HCT116 (cell line): ENCODE results near the gene P2RY13. TPM values are rescaled to one million over a fixed set of nuclear protein-coding genes. Genes with fewer than 3 reads are reported as not detected.

Experiments used
- ATAC-seq: fragments of 200-7000 bp; cut with Tn5 transposase; 2 replicates; pipeline ENCODE4 v1.9.1; 2020; ENCODE audit warnings: mild to moderate bottlenecking, moderate library complexity
- BruUV-seq: library from RNA; stranded (reverse); fragments of 400-500 nt; replicated peaks from 2 replicates; lab custom pipeline; 2021; lab: Mats Ljungman, UMichigan
- CTCF ChIA-PET: fragments of 300-600 bp; sonication (Branson Sonifier 250); formaldehyde crosslinking; loops from one replicate; lab custom pipeline; 2021; ENCODE audit warnings: antibody characterized with exemption; lab: Charles Lee
- POLR2A ChIA-PET: fragments of 300-600, 350-600 bp; sonication (Branson Sonifier 250); formaldehyde crosslinking; loops from one replicate; lab custom pipeline; 2021; ENCODE audit warnings: antibody characterized with exemption; lab: Charles Lee
- RAD21 ChIA-PET, 2 experiments: fragments of 300-600 bp; sonication (Branson Sonifier 250); formaldehyde crosslinking; loops; one replicate each; lab custom pipeline; 2023; ENCODE audit warnings: low total read pairs in 2 of 2; ENCODE audit not compliant: uncharacterized antibody in 2 of 2, unreplicated experiment in 2 of 2, low non-redundant PET in 1 of 2; lab: Charles Lee
- DNase-seq: peaks from one replicate; pipeline ENCODE4 v3.0.0-alpha.2; 2010; ENCODE audit warnings: low read depth, low spot score
- H2AFZ ChIP-seq: fragments of 200-600 bp; shearing (Covaris generic), sonication (generic); 2 replicates; pipeline ENCODE4 v1.6.1; 2017; ENCODE audit warnings: low read depth, mixed run types, mixed read lengths, antibody characterized with exemption, low read length; ENCODE audit not compliant: poor library complexity, severe bottlenecking
- H3K27ac ChIP-seq: 2 replicates; pipeline ENCODE4 v1.5.1; 2012; ENCODE audit warnings: low read depth, low read length
- H3K27me3 ChIP-seq: fragments of 200-600 bp; sonication (generic); 2 replicates; pipeline ENCODE4 v1.6.1; 2016; ENCODE audit warnings: mixed run types, low read length, mixed read lengths; ENCODE audit not compliant: insufficient read depth
- H3K36me3 ChIP-seq, 2 experiments: fragments of 200-500 bp in 1 of 2; fragments of 200-600 bp in 1 of 2; sonication (Bioruptor generic) in 1 of 2; sonication (generic) in 1 of 2; 2 replicates each; pipeline versions ENCODE4 v1.5.1 to v1.6.1; 2014 to 2016; ENCODE audit warnings: low read length in 2 of 2, inconsistent platforms in 1 of 2, mixed read lengths in 1 of 2, mixed run types in 1 of 2; ENCODE audit not compliant: insufficient read depth in 2 of 2, control insufficient read depth in 1 of 2
- H3K4me1 ChIP-seq, 2 experiments: fragments of 200-600 bp in 1 of 2; sonication (generic) in 1 of 2; 2 replicates each; pipeline versions ENCODE4 v1.5.1 to v1.6.1; 2012 to 2017; ENCODE audit warnings: low read length in 2 of 2, inconsistent platforms in 1 of 2, mild to moderate bottlenecking in 1 of 2, mixed read lengths in 1 of 2, mixed run types in 1 of 2, moderate library complexity in 1 of 2; ENCODE audit not compliant: insufficient read depth in 2 of 2, control insufficient read depth in 1 of 2
- H3K4me2 ChIP-seq: fragments of 200-600 bp; sonication (generic); 2 replicates; pipeline ENCODE4 v1.6.1; 2017; ENCODE audit warnings: mixed run types, low read length, mixed read lengths
- H3K4me3 ChIP-seq, 2 experiments: fragments of 200-600 bp in 1 of 2; sonication (generic) in 1 of 2; replicated peaks in 1 of 2; 2 replicates each; pipeline ENCODE4 v1.5.1; 2011 to 2016; ENCODE audit warnings: low read length in 2 of 2, control low read depth in 1 of 2, low read depth in 1 of 2, mild to moderate bottlenecking in 1 of 2, mixed read lengths in 1 of 2, mixed run types in 1 of 2
- H3K79me2 ChIP-seq: fragments of 200-600 bp; sonication (generic); 2 replicates; pipeline ENCODE4 v1.6.1; 2017; ENCODE audit warnings: mild to moderate bottlenecking, mixed run types, low read length, moderate library complexity, mixed read lengths; ENCODE audit not compliant: insufficient read depth
- H3K9ac ChIP-seq: fragments of 200-600 bp; sonication (generic); 2 replicates; pipeline ENCODE4 v1.6.1; 2016; ENCODE audit warnings: low read length, mixed read lengths
- H3K9me2 ChIP-seq: fragments of 200-600 bp; sonication (generic), shearing (Covaris generic); 2 replicates; pipeline ENCODE4 v1.6.1; 2017; ENCODE audit warnings: mixed run types, mild to moderate bottlenecking, moderate library complexity; ENCODE audit not compliant: insufficient read depth
- H3K9me3 ChIP-seq, 2 experiments: fragments of 200-500 bp in 1 of 2; fragments of 200-600 bp in 1 of 2; sonication (Bioruptor generic) in 1 of 2; sonication (generic) in 1 of 2; 2 replicates each; pipeline ENCODE4 v1.6.1; 2014 to 2017; ENCODE audit warnings: low read length in 2 of 2, mixed read lengths in 2 of 2, inconsistent platforms in 1 of 2, low read depth in 1 of 2, mild to moderate bottlenecking in 1 of 2, mixed run types in 1 of 2, moderate library complexity in 1 of 2; ENCODE audit not compliant: control insufficient read depth in 1 of 2, insufficient read depth in 1 of 2
- H4K20me1 ChIP-seq: fragments of 200-600 bp; sonication (generic), shearing (Covaris generic); 2 replicates; pipeline ENCODE4 v1.6.1; 2017; ENCODE audit warnings: mixed run types, mild to moderate bottlenecking, moderate library complexity; ENCODE audit not compliant: insufficient read depth
- CBX3 ChIP-seq: IDR thresholded peaks from 2 replicates; pipeline ENCODE4 v1.6.1; 2012; ENCODE audit warnings: low read depth
- CEBPB ChIP-seq: IDR thresholded peaks from 2 replicates; pipeline ENCODE4 v1.6.1; 2012; ENCODE audit warnings: low read depth
- EGR1 ChIP-seq: IDR thresholded peaks from 2 replicates; pipeline ENCODE4 v1.6.1; 2012; ENCODE audit warnings: low read depth
- ELF1 ChIP-seq: IDR thresholded peaks from 2 replicates; pipeline ENCODE4 v1.6.1; 2012; ENCODE audit warnings: low read depth, borderline replicate concordance
- POLR2A ChIP-seq: IDR thresholded peaks from 2 replicates; pipeline ENCODE4 v1.7.0; 2011; ENCODE audit warnings: borderline replicate concordance; ENCODE audit not compliant: insufficient read depth, insufficient read length; ENCODE audit errors: extremely low read depth
- POLR2AphosphoS5 ChIP-seq: IDR thresholded peaks from 2 replicates; pipeline ENCODE4 v1.6.1; 2011; ENCODE audit warnings: mild to moderate bottlenecking, low read depth, low read length, moderate library complexity
- RAD21 ChIP-seq: IDR thresholded peaks from 2 replicates; pipeline ENCODE4 v1.6.1; 2012; ENCODE audit warnings: low read depth, mild to moderate bottlenecking
- SP1 ChIP-seq: IDR thresholded peaks from 2 replicates; pipeline ENCODE4 v1.6.1; 2012; ENCODE audit warnings: low read depth
- TCF7L2 ChIP-seq: IDR thresholded peaks from 2 replicates; pipeline ENCODE4 v1.7.0; 2011; ENCODE audit warnings: borderline replicate concordance, inconsistent platforms; ENCODE audit not compliant: insufficient read depth, insufficient read length; ENCODE audit errors: extremely low read depth
- YY1 ChIP-seq: IDR thresholded peaks from 2 replicates; pipeline ENCODE4 v1.6.1; 2011; ENCODE audit warnings: low read length, low read depth, moderate library complexity, mild to moderate bottlenecking; ENCODE audit not compliant: insufficient replicate concordance; ENCODE audit errors: extremely low read depth
- ZFX ChIP-seq: fragments of 450-650 bp; IDR thresholded peaks from 2 replicates; pipeline ENCODE4 v1.6.1; 2017
- ZNF274 ChIP-seq: fragments of 200-500 bp; sonication (Bioruptor generic); IDR thresholded peaks from 2 replicates; pipeline ENCODE4 v1.6.1; 2014; ENCODE audit warnings: mild to moderate bottlenecking, low read depth, low read length, inconsistent platforms
- intact Hi-C: fragments of 100-400 bp; cut with micrococcal nuclease; formaldehyde crosslinking; loops from 2 replicates; pipeline ENCODE4 v1.10.0; 2022
- total RNA-seq: library from RNA; stranded (reverse); gene quantifications from one replicate; pipeline ENCODE4 v1.2.1, GENCODE V29; 2021; ENCODE audit not compliant: unreplicated experiment
- TF ChIP-seq, protein P1 (sequence below): IDR thresholded peaks from 2 replicates; pipeline ENCODE4 v1.6.1; 2012
- TF ChIP-seq, protein P2 (sequence below), 3 experiments: fragments of 200-600 bp in 1 of 3; sonication (generic) in 1 of 3; IDR thresholded peaks in 2 of 3; conservative IDR thresholded peaks in 1 of 3; 2 replicates each; pipeline ENCODE4 v1.5.1; 2012 to 2017; ENCODE audit warnings: low read depth in 2 of 3, low read length in 2 of 3, antibody characterized with exemption in 1 of 3, borderline replicate concordance in 1 of 3, control low read depth in 1 of 3, mild to moderate bottlenecking in 1 of 3, mixed read lengths in 1 of 3, mixed run types in 1 of 3, moderate library complexity in 1 of 3; ENCODE audit not compliant: insufficient read depth in 1 of 3
- TF ChIP-seq, protein P3 (sequence below): IDR thresholded peaks from 2 replicates; pipeline ENCODE4 v1.6.1; 2012; ENCODE audit warnings: low read depth

Gene P2RY13
- total RNA-seq, 1 experiment from 2014 or later, result not detected

DNA sequence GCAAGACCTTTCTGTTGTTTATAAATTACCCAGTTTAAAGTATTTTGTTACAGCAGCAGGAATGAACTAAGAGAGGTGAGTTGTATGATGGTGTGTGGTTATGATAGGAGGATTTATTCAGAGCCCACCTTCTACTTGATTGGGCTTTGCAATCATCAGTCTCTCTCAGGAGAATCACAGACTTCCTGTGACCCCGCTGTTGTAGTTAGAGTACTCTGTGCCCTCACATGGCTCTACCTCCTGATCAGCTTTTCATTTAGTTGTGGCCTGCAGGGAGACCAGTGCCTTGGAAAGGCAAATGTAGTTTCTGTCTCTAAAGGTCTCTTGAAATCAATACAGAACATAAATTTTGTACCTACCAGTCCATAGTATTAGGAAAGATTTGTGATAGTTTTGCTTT is 43.4 kb downstream of the P2RY13 start:
- CTCF ChIA-PET, result interaction anchor here (1.2 kb wide), 1 partner anchor 118 kb away, joined by 4 read pairs; no protein-coding TSS in a partner anchor
- ATAC-seq, result no peak
- no TSS peak for BruUV-seq
- Histone ChIP-seq H3K9me2 (no peaks in the 10 kb centered on the region), H3K4me1 (no peaks in the 10 kb centered on the region), H3K27ac (no peak overlapping the region), H3K36me3 (no peaks in the 10 kb centered on the region), H4K20me1 (no peaks in the 10 kb centered on the region), H2AFZ (no peak overlapping the region), H3K4me3 (no peak overlapping the region), H3K79me2 (no peaks in the 10 kb centered on the region), H3K27me3 (no peaks in the 10 kb centered on the region), H3K4me2 (no peak overlapping the region), H3K9ac (no peak overlapping the region), H3K9me3 (no peaks in the 10 kb centered on the region)
- DNase-seq, result no peak
- intact Hi-C loops, result loop anchor here (10.0 kb wide), 1 partner anchor 361 kb away; no protein-coding TSS in a partner anchor
- RAD21 ChIA-PET, result no interaction called here
- TF ChIP-seq ZFX (no peak), CEBPB (no peak)
- TF ChIP-seq, protein P1, sequence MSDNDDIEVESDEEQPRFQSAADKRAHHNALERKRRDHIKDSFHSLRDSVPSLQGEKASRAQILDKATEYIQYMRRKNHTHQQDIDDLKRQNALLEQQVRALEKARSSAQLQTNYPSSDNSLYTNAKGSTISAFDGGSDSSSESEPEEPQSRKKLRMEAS, result no peak
- POLR2A ChIA-PET, result interaction anchor here (1.5 kb wide), 1 partner anchor 31 kb away, joined by 4 read pairs; the partner anchor contains the start of gene GPR87

GRCh38 chr3:151283907-151284461 is 45.4 kb downstream of the P2RY13 start:
- Histone ChIP-seq H3K79me2 (no peaks in the 10 kb centered on the region), H3K36me3 (no peaks in the 10 kb centered on the region), H2AFZ (no peak overlapping the region), H3K9ac (no peak overlapping the region), H3K4me2 (no peak overlapping the region), H3K4me1 (no peaks in the 10 kb centered on the region), H3K9me2 (no peaks in the 10 kb centered on the region), H3K27me3 (no peaks in the 10 kb centered on the region), H3K27ac (no peak overlapping the region), H3K9me3 (no peaks in the 10 kb centered on the region), H3K4me3 (no peak overlapping the region), H4K20me1 (no peaks in the 10 kb centered on the region)
- ATAC-seq (no peak), DNase-seq (no peak)
- intact Hi-C loops, result loop anchor here (1.0 to 10.0 kb wide), 5 partner anchors 56 to 497 kb away; no protein-coding TSS in a partner anchor
- CTCF ChIA-PET, result interaction anchor here (1.0 to 2.1 kb wide), 2 partner anchors 56 to 116 kb away, joined by 3 to 5 read pairs; no protein-coding TSS in a partner anchor
- no TSS peak for BruUV-seq
- POLR2A ChIA-PET, result no interaction called here
- RAD21 ChIA-PET, result no interaction called here
- TF ChIP-seq TCF7L2, result no peak
- TF ChIP-seq, protein P2, sequence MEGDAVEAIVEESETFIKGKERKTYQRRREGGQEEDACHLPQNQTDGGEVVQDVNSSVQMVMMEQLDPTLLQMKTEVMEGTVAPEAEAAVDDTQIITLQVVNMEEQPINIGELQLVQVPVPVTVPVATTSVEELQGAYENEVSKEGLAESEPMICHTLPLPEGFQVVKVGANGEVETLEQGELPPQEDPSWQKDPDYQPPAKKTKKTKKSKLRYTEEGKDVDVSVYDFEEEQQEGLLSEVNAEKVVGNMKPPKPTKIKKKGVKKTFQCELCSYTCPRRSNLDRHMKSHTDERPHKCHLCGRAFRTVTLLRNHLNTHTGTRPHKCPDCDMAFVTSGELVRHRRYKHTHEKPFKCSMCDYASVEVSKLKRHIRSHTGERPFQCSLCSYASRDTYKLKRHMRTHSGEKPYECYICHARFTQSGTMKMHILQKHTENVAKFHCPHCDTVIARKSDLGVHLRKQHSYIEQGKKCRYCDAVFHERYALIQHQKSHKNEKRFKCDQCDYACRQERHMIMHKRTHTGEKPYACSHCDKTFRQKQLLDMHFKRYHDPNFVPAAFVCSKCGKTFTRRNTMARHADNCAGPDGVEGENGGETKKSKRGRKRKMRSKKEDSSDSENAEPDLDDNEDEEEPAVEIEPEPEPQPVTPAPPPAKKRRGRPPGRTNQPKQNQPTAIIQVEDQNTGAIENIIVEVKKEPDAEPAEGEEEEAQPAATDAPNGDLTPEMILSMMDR (IDR thresholded peaks at IDR 0.05 in 2 of 3, conservative IDR thresholded peaks at IDR 0.05 in 1 of 3; ENCODE audit: borderline replicate concordance in 1 of 3, insufficient read depth in 1 of 3, low read depth in 2 of 3, low read length in 2 of 3), result no peak
- TF ChIP-seq SP1, result no peak
- TF ChIP-seq EGR1, result no peak
- TF ChIP-seq, protein P3, sequence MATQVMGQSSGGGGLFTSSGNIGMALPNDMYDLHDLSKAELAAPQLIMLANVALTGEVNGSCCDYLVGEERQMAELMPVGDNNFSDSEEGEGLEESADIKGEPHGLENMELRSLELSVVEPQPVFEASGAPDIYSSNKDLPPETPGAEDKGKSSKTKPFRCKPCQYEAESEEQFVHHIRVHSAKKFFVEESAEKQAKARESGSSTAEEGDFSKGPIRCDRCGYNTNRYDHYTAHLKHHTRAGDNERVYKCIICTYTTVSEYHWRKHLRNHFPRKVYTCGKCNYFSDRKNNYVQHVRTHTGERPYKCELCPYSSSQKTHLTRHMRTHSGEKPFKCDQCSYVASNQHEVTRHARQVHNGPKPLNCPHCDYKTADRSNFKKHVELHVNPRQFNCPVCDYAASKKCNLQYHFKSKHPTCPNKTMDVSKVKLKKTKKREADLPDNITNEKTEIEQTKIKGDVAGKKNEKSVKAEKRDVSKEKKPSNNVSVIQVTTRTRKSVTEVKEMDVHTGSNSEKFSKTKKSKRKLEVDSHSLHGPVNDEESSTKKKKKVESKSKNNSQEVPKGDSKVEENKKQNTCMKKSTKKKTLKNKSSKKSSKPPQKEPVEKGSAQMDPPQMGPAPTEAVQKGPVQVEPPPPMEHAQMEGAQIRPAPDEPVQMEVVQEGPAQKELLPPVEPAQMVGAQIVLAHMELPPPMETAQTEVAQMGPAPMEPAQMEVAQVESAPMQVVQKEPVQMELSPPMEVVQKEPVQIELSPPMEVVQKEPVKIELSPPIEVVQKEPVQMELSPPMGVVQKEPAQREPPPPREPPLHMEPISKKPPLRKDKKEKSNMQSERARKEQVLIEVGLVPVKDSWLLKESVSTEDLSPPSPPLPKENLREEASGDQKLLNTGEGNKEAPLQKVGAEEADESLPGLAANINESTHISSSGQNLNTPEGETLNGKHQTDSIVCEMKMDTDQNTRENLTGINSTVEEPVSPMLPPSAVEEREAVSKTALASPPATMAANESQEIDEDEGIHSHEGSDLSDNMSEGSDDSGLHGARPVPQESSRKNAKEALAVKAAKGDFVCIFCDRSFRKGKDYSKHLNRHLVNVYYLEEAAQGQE, result no peak
- TF ChIP-seq POLR2A, result no peak
- no peak for TF ChIP-seq CBX3
- TF ChIP-seq POLR2AphosphoS5, result no peak
- no peak for TF ChIP-seq YY1
- TF ChIP-seq ZNF274, result no peak
- TF ChIP-seq ELF1, result no peak
- TF ChIP-seq RAD21, result no peak
